Activated CD4-positive, alpha-beta T cell treated with anti-CD3 and anti-CD28 coated beads, Interleukin-2, amount 50 U/mL, for 4 hours (primary cell): ENCODE results near the gene SELENOO.

ENCODE experiments used
- DNase-seq, 2 experiments: peaks; one replicate each; pipeline ENCODE4 v3.0.0-alpha.2; 2020

SELENOO gene

GRCh38 chr22:50173311-50173982, 27.4 kb upstream of the SELENOO start:
- no peak for DNase-seq

GRCh38 chr22:50173983-50174355, 26.8 kb upstream of the SELENOO start:
- no peak for DNase-seq

- DNase-seq, result no peak
Observed at GRCh38 chr22:50174382-50175190, 26.2 kb upstream of the SELENOO start.

- DNase-seq, result no peak
Observed at GRCh38 chr22:50175191-50175461, 25.7 kb upstream of the SELENOO start.

GRCh38 chr22:50175921-50176849, 24.6 kb upstream of the SELENOO start:
- no peak for DNase-seq

- DNase-seq, result no peak
Observed at GRCh38 chr22:50176850-50177536, 23.8 kb upstream of the SELENOO start.

GRCh38 chr22:50177537-50178470, 23.0 kb upstream of the SELENOO start:
- DNase-seq, result no peak

- no peak for DNase-seq
Observed at GRCh38 chr22:50178471-50178864, 22.3 kb upstream of the SELENOO start.

- DNase-seq, result no peak
Observed at GRCh38 chr22:50178871-50179869, 21.6 kb upstream of the SELENOO start.

- no peak for DNase-seq
Observed at GRCh38 chr22:50179937-50180726, 20.7 kb upstream of the SELENOO start.

- no peak for DNase-seq
Observed at GRCh38 chr22:50180727-50181521, 19.9 kb upstream of the SELENOO start.

GRCh38 chr22:50182176-50183081, 18.4 kb upstream of the SELENOO start:
- DNase-seq, result no peak

- DNase-seq, result no peak
Observed at GRCh38 chr22:50183141-50183971, 17.5 kb upstream of the SELENOO start.

GRCh38 chr22:50184004-50184901, 16.6 kb upstream of the SELENOO start:
- DNase-seq, result no peak

- DNase-seq, result no peak
Observed at GRCh38 chr22:50184902-50185374, 15.9 kb upstream of the SELENOO start.
